Neural cell (in vitro differentiated cells): ENCODE results near the gene DAD1.

Source experiments
- CTCF ChIP-seq: fragments of 450-650 bp; IDR thresholded peaks from 2 replicates; pipeline ENCODE4 v1.5.1; 2014; ENCODE audit warnings: antibody characterized with exemption, mild to moderate bottlenecking, moderate library complexity; ENCODE audit not compliant: poor library complexity, severe bottlenecking
- EP300 ChIP-seq: fragments of 450-650 bp; conservative IDR thresholded peaks from 2 replicates; pipeline ENCODE4 v1.6.1; 2014; ENCODE audit warnings: antibody characterized with exemption, mild to moderate bottlenecking, moderate library complexity; ENCODE audit not compliant: poor library complexity, severe bottlenecking
- EZH2 ChIP-seq: fragments of 200-600, 300-800 bp; shearing (Covaris generic), sonication (generic); IDR thresholded peaks from 2 replicates; pipeline ENCODE4 v1.6.1; 2014; ENCODE audit warnings: antibody characterized with exemption, low read length, borderline replicate concordance, mild to moderate bottlenecking; ENCODE audit not compliant: insufficient read depth, poor library complexity, severe bottlenecking
- MXI1 ChIP-seq: fragments of 450-650 bp; conservative IDR thresholded peaks from 2 replicates; pipeline ENCODE4 v1.6.1; 2014; ENCODE audit warnings: antibody characterized with exemption, mild to moderate bottlenecking; ENCODE audit not compliant: poor library complexity, severe bottlenecking
- POLR2AphosphoS5 ChIP-seq: IDR thresholded peaks from 2 replicates; pipeline ENCODE4 v1.6.1; 2012
- RAD21 ChIP-seq: fragments of 450-650 bp; conservative IDR thresholded peaks from 2 replicates; pipeline ENCODE4 v1.6.1; 2014; ENCODE audit warnings: antibody characterized with exemption, mild to moderate bottlenecking, moderate library complexity
- REST ChIP-seq: IDR thresholded peaks from 2 replicates; pipeline ENCODE4 v1.6.1; 2012; ENCODE audit warnings: borderline replicate concordance
- SMC3 ChIP-seq: fragments of 450-650 bp; conservative IDR thresholded peaks from 2 replicates; pipeline ENCODE4 v1.6.1; 2014; ENCODE audit warnings: antibody characterized with exemption, mild to moderate bottlenecking, moderate library complexity; ENCODE audit not compliant: poor library complexity

- TF ChIP-seq CTCF (no peak), POLR2AphosphoS5 (no peak), EZH2 (no peak), EP300 (no peak), MXI1 (no peak), SMC3 (no peak), RAD21 (no peak), REST (no peak)
Measured at GRCh38 chr14:22567437-22567836, 21.6 kb downstream of the DAD1 start.
